D721Med (cell line): ENCODE results near the gene DEAF1.

ENCODE experiments used
- DNase-seq: peaks from one replicate; pipeline ENCODE4 v3.0.0; 2011; ENCODE audit warnings: low spot score; ENCODE audit not compliant: insufficient read length
- FAIRE-seq: peaks from 2 replicates; lab custom pipeline; 2011; peaks lifted over from hg19 to GRCh38; lab: Jason Lieb, UNC
- TF ChIP-seq, protein P1 (sequence below): IDR thresholded peaks from 2 replicates; pipeline ENCODE4 v1.5.1; 2012; ENCODE audit warnings: mild to moderate bottlenecking, control low read depth; ENCODE audit not compliant: insufficient read depth; ENCODE audit errors: missing control alignments

DEAF1 gene

DNA sequence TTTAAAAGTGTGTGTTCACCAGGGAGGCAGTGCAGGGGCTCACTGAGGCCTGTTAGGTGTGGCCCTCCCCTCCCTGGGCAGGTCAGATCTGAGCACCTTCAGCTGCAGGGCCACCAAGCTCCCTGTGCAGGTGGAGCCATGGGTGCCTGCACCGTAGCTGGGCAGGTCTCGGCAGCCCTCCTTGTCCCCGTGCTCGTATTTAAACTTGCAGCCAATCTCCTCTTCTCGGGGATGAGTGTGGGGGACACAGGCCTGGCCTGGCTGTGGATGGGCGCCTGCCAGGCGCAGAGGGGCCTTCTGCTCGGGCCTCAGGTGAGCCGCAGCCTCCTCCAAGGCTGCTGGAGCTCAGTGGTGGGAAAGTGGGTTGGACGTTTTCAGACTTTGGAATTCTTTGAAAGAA lies 99.6 kb downstream of the DEAF1 start:
- DNase-seq (no peak), FAIRE-seq (no peak)
- TF ChIP-seq, protein P1, sequence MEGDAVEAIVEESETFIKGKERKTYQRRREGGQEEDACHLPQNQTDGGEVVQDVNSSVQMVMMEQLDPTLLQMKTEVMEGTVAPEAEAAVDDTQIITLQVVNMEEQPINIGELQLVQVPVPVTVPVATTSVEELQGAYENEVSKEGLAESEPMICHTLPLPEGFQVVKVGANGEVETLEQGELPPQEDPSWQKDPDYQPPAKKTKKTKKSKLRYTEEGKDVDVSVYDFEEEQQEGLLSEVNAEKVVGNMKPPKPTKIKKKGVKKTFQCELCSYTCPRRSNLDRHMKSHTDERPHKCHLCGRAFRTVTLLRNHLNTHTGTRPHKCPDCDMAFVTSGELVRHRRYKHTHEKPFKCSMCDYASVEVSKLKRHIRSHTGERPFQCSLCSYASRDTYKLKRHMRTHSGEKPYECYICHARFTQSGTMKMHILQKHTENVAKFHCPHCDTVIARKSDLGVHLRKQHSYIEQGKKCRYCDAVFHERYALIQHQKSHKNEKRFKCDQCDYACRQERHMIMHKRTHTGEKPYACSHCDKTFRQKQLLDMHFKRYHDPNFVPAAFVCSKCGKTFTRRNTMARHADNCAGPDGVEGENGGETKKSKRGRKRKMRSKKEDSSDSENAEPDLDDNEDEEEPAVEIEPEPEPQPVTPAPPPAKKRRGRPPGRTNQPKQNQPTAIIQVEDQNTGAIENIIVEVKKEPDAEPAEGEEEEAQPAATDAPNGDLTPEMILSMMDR = no peak
